Small intestine (tissue), 7 donors: ENCODE measurements around the gene EPHA3. TPM values are rescaled to one million over a fixed set of nuclear protein-coding genes. Genes with fewer than 3 reads are reported as not detected.

Experiments used
- DNase-seq, 2 donors: peaks; one replicate each; pipeline versions ENCODE4 v3.0.0 to v3.0.0-alpha.2; 2013
- FAIRE-seq: peaks from 2 replicates; lab custom pipeline; 2012; peaks lifted over from hg19 to GRCh38; lab: Jason Lieb, UNC
- H3K27ac ChIP-seq, 3 donors: one replicate each; pipeline ENCODE4 v1.5.1; 2013; ENCODE audit warnings: low read length in 2 of 3, mild to moderate bottlenecking in 2 of 3, control low read depth in 1 of 3, inconsistent platforms in 1 of 3, low read depth in 1 of 3, moderate library complexity in 1 of 3
- H3K27me3 ChIP-seq, 3 donors: one replicate each; pipeline ENCODE4 v1.6.1; 2013; ENCODE audit warnings: low read length in 3 of 3, inconsistent platforms in 1 of 3; ENCODE audit not compliant: control insufficient read depth in 3 of 3, insufficient read depth in 3 of 3
- H3K36me3 ChIP-seq, 3 donors: one replicate each; pipeline ENCODE4 v1.6.1; 2013; ENCODE audit warnings: low read length in 3 of 3, inconsistent platforms in 1 of 3, low read depth in 1 of 3, mild to moderate bottlenecking in 1 of 3, moderate library complexity in 1 of 3; ENCODE audit not compliant: control insufficient read depth in 3 of 3, insufficient read depth in 2 of 3
- H3K4me1 ChIP-seq, 3 donors: one replicate each; pipeline ENCODE4 v1.6.1; 2013; ENCODE audit warnings: low read length in 2 of 3, inconsistent platforms in 1 of 3, low read depth in 1 of 3, mild to moderate bottlenecking in 1 of 3, moderate library complexity in 1 of 3; ENCODE audit not compliant: control insufficient read depth in 3 of 3, insufficient read depth in 2 of 3
- H3K4me3 ChIP-seq, 3 donors: one replicate each; pipeline ENCODE4 v1.5.1; 2013; ENCODE audit warnings: low read length in 3 of 3, control low read depth in 1 of 3, inconsistent platforms in 1 of 3, low read depth in 1 of 3, mild to moderate bottlenecking in 1 of 3, moderate library complexity in 1 of 3
- H3K9me3 ChIP-seq, 2 donors: one replicate each; pipeline ENCODE4 v1.6.1; 2013; ENCODE audit warnings: low read depth in 1 of 2, low read length in 1 of 2; ENCODE audit not compliant: control insufficient read depth in 2 of 2, insufficient read depth in 1 of 2
- WGBS, 3 donors: extraction: QIAGEN DNeasy Blood & Tissue Kit; methylation state at CpG; one replicate each; pipeline ENCODE4 v1.1.7; 2013; 5-methylcytosine and 5-hydroxymethylcytosine counted together
- polyA plus RNA-seq, 4 donors: library from polyadenylated mRNA; stranded (reverse) in 3 of 4; unstranded in 1 of 4; fragments of 200-250 nt in 3 of 4; fragments of 120-200 nt in 1 of 4; gene quantifications; one replicate each; pipeline versions ENCODE4 v1.2.1 to v1.2.3, GENCODE V29; 2013
- donor health status: healthy with polysubstance abuse.
- donor health status: control.
- donor health status: control.
- donor health status: Bipolar disorder and iron deficiency.
- donor health status: healthy.

The EPHA3 gene
- polyA plus RNA-seq, 4 donors = under 0.01 to 3.0 (median 0.88) TPM; not detected in 1

GRCh38 chr3:89467898-89468363 lies 360.5 kb downstream of the EPHA3 start:
- Histone ChIP-seq H3K9me3 (no peaks in the 10 kb centered on the region), H3K36me3 (no peaks in the 10 kb centered on the region), H3K4me1 (no peaks in the 10 kb centered on the region), H3K27ac (no peak overlapping the region), H3K4me3 (no peak overlapping the region), H3K27me3 (no peaks in the 10 kb centered on the region)
- WGBS, 3 donors = 46 to 52% (median 49%) methylated on average over 4 of the region's 4 CpGs
- FAIRE-seq (no peak), DNase-seq (no peak)

GRCh38 chr3:89472101-89472500 lies 364.7 kb downstream of the EPHA3 start:
- H3K27me3 ChIP-seq = no peaks in the 10 kb centered on the region
- 81 to 85% (median 82%) methylated on average over 4 of the region's 4 CpGs for WGBS, 3 donors
- H3K27ac ChIP-seq = no peak overlapping the region
- no peaks in the 10 kb centered on the region for H3K4me1 ChIP-seq
- H3K9me3 ChIP-seq = no peaks in the 10 kb centered on the region
- no peak overlapping the region for H3K4me3 ChIP-seq
- DNase-seq (no peak), FAIRE-seq (no peak)
- no peaks in the 10 kb centered on the region for H3K36me3 ChIP-seq

DNA sequence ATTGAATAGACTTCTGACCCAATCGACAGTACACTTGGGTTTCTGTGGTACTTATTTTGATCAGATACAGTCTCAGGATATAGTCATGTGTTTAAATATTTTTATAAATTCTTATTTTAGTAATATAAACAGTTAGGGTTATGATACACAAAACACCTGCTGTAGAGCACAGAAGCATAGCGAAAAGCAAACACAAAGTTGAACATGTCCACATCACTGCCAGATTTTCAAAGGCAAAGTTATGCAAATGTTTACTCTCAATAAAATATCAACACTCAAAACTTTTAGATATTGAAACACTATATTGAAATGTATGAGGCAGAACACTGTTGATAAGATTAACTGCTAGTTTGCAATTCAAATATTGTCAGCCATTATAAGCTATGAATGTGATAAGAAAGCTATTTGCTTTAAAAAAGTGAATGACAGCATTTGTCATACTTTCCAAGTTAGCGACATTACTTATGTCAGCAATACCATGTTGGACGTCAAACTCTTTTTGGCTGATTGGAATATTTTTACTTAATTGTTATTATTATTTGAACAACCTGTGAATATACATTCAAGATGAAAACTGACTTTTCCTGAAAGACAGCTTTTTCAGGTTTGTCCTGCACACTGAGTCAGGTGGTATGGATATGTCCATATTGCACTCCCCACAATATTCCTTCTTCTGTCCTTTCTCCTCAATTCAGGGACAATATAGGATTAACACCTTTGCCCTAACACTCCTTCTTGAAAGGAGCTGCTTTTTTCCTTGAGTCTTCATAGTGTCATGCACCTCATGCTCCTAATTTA lies 367.1 kb downstream of the EPHA3 start:
- FAIRE-seq = no peak

GRCh38 chr3:89488800-89489580 lies 381.6 kb downstream of the EPHA3 start:
- DNase-seq (no peak), FAIRE-seq (no peak)
- Histone ChIP-seq H3K27me3 (no peaks in the 10 kb centered on the region), H3K27ac (no peak overlapping the region), H3K9me3 (no peaks in the 10 kb centered on the region), H3K4me3 (no peak overlapping the region), H3K36me3 (no peaks in the 10 kb centered on the region), H3K4me1 (no peaks in the 10 kb centered on the region)
- WGBS, 3 donors = 84 to 90% (median 86%) methylated on average over 4 of the region's 4 CpGs

More for the DNA sequence above, 367.1 kb downstream of the EPHA3 start:
- WGBS, 3 donors = 52 to 57% (median 56%) methylated on average over 4 of the region's 4 CpGs
- Histone ChIP-seq H3K4me1 (no peaks in the 10 kb centered on the region), H3K9me3 (no peaks in the 10 kb centered on the region), H3K27ac (no peak overlapping the region), H3K4me3 (no peak overlapping the region), H3K27me3 (no peaks in the 10 kb centered on the region), H3K36me3 (no peaks in the 10 kb centered on the region)
- no peak for DNase-seq

DNA sequence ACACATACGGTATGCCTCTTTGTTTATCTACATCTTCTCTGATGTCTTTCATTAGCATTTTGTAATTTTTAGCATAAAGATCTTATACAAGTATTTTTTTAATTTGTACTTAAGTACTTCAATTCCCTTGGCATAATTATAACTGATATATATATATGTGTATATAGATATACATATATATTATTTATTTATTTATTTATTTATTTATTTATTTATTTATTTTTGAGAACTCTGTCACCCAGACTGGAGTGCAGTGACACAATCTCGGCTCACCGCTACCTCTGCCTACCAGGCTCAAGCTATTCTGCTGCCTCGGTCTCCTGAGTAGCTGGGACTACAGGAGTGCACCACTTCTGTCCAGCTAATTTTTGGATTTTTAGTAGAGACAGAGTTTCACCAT lies 382.7 kb downstream of the EPHA3 start:
- no peaks in the 10 kb centered on the region for H3K36me3 ChIP-seq
- FAIRE-seq (no peak), DNase-seq (no peak)
- 94 to 96% (median 95%) methylated on average over 4 of the region's 4 CpGs for WGBS, 3 donors
- H3K27ac ChIP-seq = no peak overlapping the region
- H3K9me3 ChIP-seq = no peaks in the 10 kb centered on the region
- H3K4me3 ChIP-seq = no peak overlapping the region
- no peaks in the 10 kb centered on the region for H3K27me3 ChIP-seq
- no peaks in the 10 kb centered on the region for H3K4me1 ChIP-seq

DNA sequence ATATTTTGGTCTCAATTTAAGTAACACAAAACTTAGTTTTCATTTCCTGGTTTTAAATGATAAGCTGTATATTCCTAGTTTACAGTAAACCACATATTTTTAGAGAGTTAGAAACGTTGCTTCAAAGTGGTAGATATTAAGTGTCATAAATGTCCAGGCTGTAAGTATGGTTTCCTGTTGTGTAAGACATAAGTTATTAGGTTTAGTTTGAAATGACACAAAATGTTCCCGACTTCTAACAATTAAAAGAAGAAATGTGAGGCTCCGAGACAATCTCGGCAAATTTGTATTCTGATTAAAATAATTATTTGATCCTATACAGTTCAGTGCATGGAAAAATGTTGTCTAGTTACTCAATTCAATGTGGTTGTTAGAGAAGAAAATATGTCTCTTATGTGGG lies 387.3 kb downstream of the EPHA3 start:
- FAIRE-seq (no peak), DNase-seq (no peak)
- WGBS, 3 donors = 70 to 76% (median 73%) methylated on average over 4 of the region's 4 CpGs
- H3K27me3 ChIP-seq = no peaks in the 10 kb centered on the region
- H3K4me1 ChIP-seq = no peaks in the 10 kb centered on the region
- H3K27ac ChIP-seq = no peak overlapping the region
- H3K9me3 ChIP-seq = no peaks in the 10 kb centered on the region
- no peak overlapping the region for H3K4me3 ChIP-seq
- no peaks in the 10 kb centered on the region for H3K36me3 ChIP-seq

DNA sequence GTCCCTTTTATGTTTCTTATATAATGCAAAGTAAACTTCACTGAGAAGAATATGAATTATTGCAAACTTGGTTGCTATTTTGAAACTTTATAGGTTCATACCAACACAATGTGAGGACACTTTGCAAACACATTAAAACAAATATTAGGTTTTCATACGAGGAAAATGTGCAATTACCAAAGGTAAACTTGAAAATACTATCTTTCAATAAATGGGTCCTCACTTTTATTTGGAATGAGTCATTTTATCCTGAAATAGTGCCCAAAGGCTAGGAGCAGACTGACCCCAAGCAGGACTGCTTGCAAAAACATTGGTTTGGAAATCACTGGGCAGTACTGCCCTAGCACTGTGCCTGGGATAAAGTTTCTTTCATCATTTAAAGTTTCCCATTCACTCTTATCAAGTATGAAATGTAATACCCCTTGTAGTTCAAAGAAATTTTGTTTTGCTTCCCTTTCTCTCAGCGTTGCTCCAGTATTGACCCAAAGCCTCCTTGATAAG lies 396.5 kb downstream of the EPHA3 start:
- Histone ChIP-seq H3K4me3 (no peak overlapping the region), H3K27me3 (no peaks in the 10 kb centered on the region)

DNA sequence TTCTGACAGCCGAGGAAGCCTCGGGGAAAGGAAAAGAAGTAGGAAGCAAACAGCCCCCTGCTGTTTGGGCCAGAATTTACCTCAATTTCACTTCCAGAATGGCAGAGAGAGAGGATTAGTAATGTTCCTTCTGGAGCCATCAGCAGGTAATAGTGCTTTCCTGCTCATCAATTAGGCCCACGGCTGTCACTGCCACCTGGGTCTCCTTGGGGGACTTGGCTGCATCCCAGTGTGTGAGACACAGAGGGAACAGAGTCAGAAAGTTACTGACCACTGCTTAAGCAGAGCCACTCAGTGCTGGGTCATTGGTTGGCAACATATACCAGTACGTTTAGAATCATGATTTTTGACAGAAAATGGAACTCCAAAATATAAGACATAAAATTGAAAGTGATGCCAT lies 397.0 kb downstream of the EPHA3 start:
- DNase-seq (no peak), FAIRE-seq (no peak)
- Histone ChIP-seq H3K4me1 (no peaks in the 10 kb centered on the region), H3K9me3 (no peaks in the 10 kb centered on the region), H3K4me3 (no peak overlapping the region), H3K27me3 (no peaks in the 10 kb centered on the region), H3K36me3 (no peaks in the 10 kb centered on the region), H3K27ac (no peak overlapping the region)
- WGBS, 3 donors = 29 to 60% (median 41%) methylated on average over 4 of the region's 4 CpGs

More for the DNA sequence above, 396.5 kb downstream of the EPHA3 start:
- Histone ChIP-seq H3K9me3 (no peaks in the 10 kb centered on the region), H3K4me1 (no peaks in the 10 kb centered on the region), H3K27ac (no peak overlapping the region), H3K36me3 (no peaks in the 10 kb centered on the region)
- DNase-seq (no peak), FAIRE-seq (no peak)
- 8 to 53% (median 23%) methylated on average over 2 of the region's 2 CpGs for whole genome bisulfite sequencing, 3 donors
